Neural progenitor cell (in vitro differentiated cells): ENCODE results near the gene KAZN.

Experiments
- EZH2 ChIP-seq: fragments of 200-600 bp; sonication (generic); IDR thresholded peaks from 2 replicates; pipeline ENCODE4 v1.6.1; 2017; ENCODE audit warnings: antibody characterized with exemption, mild to moderate bottlenecking, moderate library complexity
- EZH2phosphoT487 ChIP-seq: fragments of 200-600 bp; sonication (generic); IDR thresholded peaks from 2 replicates; pipeline ENCODE4 v1.6.1; 2017; ENCODE audit warnings: antibody characterized with exemption
- TF ChIP-seq, protein P1 (sequence below): fragments of 200-600 bp; sonication (generic); IDR thresholded peaks from 2 replicates; pipeline ENCODE4 v1.5.1; 2017; ENCODE audit warnings: antibody characterized with exemption, mild to moderate bottlenecking

DNA sequence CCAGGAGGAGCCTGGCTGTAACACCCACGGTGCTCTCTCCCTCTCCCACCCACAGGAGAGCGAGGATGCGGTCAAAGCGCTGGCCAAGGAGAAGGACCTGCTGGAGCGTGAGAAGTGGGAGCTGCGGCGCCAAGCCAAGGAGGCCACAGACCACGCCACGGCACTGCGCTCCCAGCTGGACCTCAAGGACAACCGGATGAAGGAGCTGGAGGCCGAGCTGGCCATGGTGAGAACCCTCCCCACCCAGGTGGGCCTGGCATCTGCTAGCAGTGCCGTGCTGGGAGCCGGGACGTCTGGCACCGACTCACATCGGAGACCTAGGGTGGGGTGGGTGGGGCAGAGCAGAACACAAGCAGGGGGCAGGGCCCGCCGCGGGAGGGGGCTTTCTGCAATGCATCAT lies 445.4 kb downstream of the KAZN start:
- TF ChIP-seq EZH2phosphoT487 (no peak), EZH2 (no peak)
- TF ChIP-seq, protein P1, sequence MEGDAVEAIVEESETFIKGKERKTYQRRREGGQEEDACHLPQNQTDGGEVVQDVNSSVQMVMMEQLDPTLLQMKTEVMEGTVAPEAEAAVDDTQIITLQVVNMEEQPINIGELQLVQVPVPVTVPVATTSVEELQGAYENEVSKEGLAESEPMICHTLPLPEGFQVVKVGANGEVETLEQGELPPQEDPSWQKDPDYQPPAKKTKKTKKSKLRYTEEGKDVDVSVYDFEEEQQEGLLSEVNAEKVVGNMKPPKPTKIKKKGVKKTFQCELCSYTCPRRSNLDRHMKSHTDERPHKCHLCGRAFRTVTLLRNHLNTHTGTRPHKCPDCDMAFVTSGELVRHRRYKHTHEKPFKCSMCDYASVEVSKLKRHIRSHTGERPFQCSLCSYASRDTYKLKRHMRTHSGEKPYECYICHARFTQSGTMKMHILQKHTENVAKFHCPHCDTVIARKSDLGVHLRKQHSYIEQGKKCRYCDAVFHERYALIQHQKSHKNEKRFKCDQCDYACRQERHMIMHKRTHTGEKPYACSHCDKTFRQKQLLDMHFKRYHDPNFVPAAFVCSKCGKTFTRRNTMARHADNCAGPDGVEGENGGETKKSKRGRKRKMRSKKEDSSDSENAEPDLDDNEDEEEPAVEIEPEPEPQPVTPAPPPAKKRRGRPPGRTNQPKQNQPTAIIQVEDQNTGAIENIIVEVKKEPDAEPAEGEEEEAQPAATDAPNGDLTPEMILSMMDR = no peak
